ENCODE measurements around the gene ABHD5. TPM values are rescaled to one million over a fixed set of nuclear protein-coding genes. Genes with fewer than 3 reads are reported as not detected.

Gene ABHD5
- total RNA-seq, 1 donor from 2014 or later, result 33.2 TPM

DNA sequence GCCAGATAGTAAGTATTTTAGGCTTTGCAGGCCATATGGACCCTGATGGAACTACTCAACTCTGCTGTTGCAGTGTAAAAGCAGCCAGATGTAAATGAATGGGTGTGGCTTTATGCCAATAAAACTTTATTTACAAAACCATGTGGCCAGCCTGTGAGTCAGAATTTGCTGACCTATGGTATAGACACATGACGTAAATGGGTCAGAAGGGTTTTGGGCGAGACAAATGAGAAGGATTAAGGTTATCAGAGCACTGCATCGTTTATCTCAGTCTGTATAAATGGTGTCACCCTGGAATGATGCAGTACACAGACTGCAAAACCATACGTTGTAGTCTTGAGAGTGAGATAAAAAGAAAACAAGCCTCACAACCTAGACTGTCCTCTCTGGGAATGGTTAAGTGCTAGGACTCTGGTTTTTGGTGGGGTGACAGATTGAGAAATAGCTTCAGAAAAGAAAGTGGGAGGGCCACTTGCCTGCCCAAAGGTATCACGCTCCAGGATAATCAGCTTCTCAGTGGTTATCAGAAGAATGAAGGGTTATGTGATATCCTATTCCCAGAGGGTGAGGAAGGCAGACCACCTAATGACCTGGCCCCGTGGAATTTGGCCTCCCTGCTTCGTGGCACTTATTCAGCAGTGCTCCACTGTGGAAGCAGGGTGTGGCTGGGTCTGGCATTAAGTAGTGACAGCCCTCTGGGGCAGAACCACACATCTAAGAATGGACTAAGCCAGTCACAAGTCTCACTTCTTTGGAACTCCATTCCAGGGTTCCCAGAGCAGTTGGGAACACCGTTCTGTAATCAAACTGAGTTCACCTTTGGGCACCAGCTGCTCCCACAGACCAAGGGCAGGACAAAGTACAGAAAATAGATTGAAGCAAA, 46.1 kb downstream of the ABHD5 start:
- Histone ChIP-seq H3K36me3 (ENCODE audit: control insufficient read depth, insufficient read depth, low read length) (no peaks in the 10 kb centered on the region), H3K4me3 (ENCODE audit: low read depth, low read length) (no peak overlapping the region), H3K27me3 (ENCODE audit: control insufficient read depth, insufficient read depth, low read length) (no peaks in the 10 kb centered on the region)
- DNase-seq (ENCODE audit: low read depth), result no peak
- TF ChIP-seq, protein P1, sequence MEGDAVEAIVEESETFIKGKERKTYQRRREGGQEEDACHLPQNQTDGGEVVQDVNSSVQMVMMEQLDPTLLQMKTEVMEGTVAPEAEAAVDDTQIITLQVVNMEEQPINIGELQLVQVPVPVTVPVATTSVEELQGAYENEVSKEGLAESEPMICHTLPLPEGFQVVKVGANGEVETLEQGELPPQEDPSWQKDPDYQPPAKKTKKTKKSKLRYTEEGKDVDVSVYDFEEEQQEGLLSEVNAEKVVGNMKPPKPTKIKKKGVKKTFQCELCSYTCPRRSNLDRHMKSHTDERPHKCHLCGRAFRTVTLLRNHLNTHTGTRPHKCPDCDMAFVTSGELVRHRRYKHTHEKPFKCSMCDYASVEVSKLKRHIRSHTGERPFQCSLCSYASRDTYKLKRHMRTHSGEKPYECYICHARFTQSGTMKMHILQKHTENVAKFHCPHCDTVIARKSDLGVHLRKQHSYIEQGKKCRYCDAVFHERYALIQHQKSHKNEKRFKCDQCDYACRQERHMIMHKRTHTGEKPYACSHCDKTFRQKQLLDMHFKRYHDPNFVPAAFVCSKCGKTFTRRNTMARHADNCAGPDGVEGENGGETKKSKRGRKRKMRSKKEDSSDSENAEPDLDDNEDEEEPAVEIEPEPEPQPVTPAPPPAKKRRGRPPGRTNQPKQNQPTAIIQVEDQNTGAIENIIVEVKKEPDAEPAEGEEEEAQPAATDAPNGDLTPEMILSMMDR (IDR thresholded peaks at IDR 0.05; ENCODE audit: insufficient read depth, low read length, severe bottlenecking), result no peak
- no peak for FAIRE-seq

DNA sequence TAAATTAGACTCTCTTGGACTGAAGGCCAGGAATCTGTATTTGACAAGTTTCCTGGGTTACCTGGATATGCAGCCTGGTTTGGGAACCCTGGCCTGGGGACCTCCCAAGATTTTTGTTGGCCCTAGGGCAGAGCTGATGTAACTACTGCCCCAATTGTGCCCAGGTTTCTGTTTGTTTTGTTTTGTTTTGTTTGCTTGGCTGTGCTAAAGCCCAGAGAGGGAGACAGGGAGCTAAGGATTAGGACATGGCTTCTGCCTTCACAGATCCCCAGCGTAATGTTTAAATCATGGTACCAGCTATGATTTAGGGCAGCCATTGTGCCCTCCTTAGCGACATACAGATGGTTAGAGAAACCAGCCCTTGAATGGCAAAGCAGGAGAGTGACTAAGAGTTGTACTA, 47.6 kb downstream of the ABHD5 start:
- Histone ChIP-seq H3K27me3 (ENCODE audit: control insufficient read depth, insufficient read depth, low read length) (no peaks in the 10 kb centered on the region), H3K4me3 (ENCODE audit: low read depth, low read length) (no peak overlapping the region), H3K36me3 (ENCODE audit: control insufficient read depth, insufficient read depth, low read length) (no peaks in the 10 kb centered on the region)
- TF ChIP-seq, protein P1 (IDR thresholded peaks at IDR 0.05; ENCODE audit: insufficient read depth, low read length, severe bottlenecking), result no peak
- DNase-seq (ENCODE audit: low read depth) (no peak), FAIRE-seq (no peak)

DNA sequence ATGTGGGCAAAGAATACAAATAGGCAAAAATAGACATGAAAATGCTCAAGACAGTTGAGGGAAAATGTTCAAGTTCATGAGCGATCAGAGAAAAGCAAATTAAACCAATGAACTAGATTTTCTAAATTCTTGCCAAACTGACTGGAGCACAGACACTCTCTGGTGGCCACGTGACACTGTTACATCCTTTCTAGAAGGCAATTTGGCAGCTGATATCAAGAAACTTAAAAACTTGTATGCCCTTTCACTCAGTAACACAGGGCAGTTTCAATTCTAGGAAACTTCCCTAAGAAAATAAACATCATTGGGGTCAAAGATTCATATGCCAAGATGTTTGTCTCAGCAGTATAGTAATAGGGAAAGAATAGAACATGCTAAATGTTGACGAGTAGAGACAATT, 52.2 kb downstream of the ABHD5 start:
- FAIRE-seq (no peak), DNase-seq (ENCODE audit: low read depth) (no peak)
- TF ChIP-seq, protein P1 (IDR thresholded peaks at IDR 0.05; ENCODE audit: insufficient read depth, low read length, severe bottlenecking), result no peak
- Histone ChIP-seq H3K4me3 (ENCODE audit: low read depth, low read length) (no peak overlapping the region), H3K27me3 (ENCODE audit: control insufficient read depth, insufficient read depth, low read length) (no peaks in the 10 kb centered on the region), H3K36me3 (ENCODE audit: control insufficient read depth, insufficient read depth, low read length) (no peaks in the 10 kb centered on the region)

DNA sequence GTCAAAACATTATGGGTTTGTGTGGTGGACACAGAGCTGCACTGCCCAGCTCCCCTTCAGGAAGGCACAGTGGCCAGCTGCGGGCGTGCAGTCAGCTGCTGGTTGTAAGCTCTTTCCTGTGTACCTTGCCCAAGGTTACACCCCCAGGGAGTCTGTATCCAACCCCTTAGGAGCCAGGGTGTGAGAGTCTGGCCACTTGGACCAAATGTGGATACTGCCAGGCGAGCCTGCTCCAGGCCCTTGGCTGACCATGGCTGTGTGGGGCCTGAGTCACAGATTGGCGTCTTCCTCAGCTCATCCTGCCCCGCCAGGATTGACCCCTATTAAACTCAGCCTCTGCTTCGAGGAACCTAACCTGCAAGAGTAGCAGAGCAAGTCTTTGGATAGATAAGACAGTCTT, 56.9 kb downstream of the ABHD5 start:
- DNase-seq (ENCODE audit: low read depth), result no peak
- TF ChIP-seq, protein P1 (IDR thresholded peaks at IDR 0.05; ENCODE audit: insufficient read depth, low read length, severe bottlenecking), result no peak

DNA sequence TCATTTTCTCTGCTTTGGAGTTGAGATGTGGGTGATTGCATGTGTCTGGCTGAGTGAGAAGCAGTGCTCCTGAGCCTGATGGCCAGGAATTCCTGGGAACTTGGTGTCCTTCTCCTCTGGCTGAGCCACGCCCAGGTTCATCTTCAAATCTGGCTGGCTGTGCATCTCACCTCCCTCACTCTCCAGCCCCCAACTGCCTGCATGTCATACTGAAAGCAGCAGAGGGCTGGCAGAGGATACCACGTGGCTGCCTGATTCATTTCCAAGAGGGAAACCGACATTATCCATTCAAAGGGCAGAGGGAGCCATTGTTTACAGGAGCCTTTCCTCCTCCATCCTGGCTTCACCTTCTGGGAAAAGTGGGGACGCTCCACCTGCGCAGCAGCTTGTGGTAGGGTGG, 57.4 kb downstream of the ABHD5 start:
- FAIRE-seq (no peak), DNase-seq (ENCODE audit: low read depth) (peak; percentile 25)
- Histone ChIP-seq H3K4me3 (ENCODE audit: low read depth, low read length) (no peak overlapping the region), H3K36me3 (ENCODE audit: control insufficient read depth, insufficient read depth, low read length) (no peaks in the 10 kb centered on the region), H3K27me3 (ENCODE audit: control insufficient read depth, insufficient read depth, low read length) (no peaks in the 10 kb centered on the region)
- TF ChIP-seq, protein P1 (IDR thresholded peaks at IDR 0.05; ENCODE audit: insufficient read depth, low read length, severe bottlenecking), result no peak

More for the DNA sequence above, 56.9 kb downstream of the ABHD5 start:
- Histone ChIP-seq H3K36me3 (ENCODE audit: control insufficient read depth, insufficient read depth, low read length) (no peaks in the 10 kb centered on the region), H3K4me3 (ENCODE audit: low read depth, low read length) (no peak overlapping the region), H3K27me3 (ENCODE audit: control insufficient read depth, insufficient read depth, low read length) (no peaks in the 10 kb centered on the region)
- no peak for FAIRE-seq

All from bronchial epithelial cell (primary cell).